GM23248 (cell line): Measurements from ENCODE around the gene HIC1.

Experiments
- EZH2 ChIP-seq: fragments of 200-600 bp; sonication (generic); IDR thresholded peaks from 2 replicates; pipeline ENCODE4 v1.6.1; 2018; ENCODE audit warnings: antibody characterized with exemption, mild to moderate bottlenecking; ENCODE audit not compliant: insufficient read depth, poor library complexity, severe bottlenecking
- EZH2phosphoT487 ChIP-seq: fragments of 200-600 bp; sonication (generic); IDR thresholded peaks from 2 replicates; pipeline ENCODE4 v1.6.1; 2018; ENCODE audit warnings: antibody characterized with exemption, moderate library complexity, mild to moderate bottlenecking, low read depth; ENCODE audit not compliant: insufficient read depth

DNA sequence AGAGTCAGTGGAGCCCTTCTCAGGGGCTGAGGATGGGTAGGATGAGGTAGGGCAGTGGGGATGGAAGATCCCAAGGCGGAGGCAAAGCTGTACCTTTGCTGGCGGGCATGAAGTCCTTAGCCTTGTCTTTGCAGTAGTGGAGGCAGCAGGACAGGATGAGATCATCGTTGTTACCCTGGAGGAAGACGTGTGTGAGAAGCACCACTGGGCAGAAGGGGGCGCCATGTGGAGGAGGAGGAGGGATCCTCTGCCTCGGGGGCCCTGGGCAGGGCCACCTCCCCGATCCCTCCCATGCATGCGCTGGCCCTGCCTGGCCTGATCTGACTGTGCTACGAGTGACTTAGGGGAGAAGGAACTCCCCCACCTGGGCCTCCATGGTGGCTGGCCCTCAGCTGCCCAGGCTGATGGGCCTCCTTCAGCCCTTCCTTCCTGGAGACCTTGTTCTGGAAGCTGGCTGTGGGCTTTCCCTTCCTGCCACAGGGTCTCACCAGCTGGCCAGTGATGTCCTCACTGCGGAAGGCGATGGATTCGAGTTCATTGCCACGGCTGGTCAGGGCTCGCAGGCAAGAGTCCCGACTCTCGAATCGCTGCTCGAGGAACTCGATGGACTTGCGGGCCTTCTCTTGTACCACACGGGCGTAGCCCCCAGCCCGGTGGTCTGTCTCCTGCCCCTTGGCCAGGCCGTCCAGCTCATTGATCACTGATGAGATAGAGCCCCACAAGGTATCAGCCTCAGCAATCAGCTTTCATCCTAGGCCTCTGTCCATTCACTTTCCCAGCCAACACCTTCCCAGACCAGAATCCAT lies 10.3 kb downstream of the HIC1 start:
- no peak for TF ChIP-seq EZH2
- no peak for TF ChIP-seq EZH2phosphoT487
